SK-N-SH (cell line): Measurements from ENCODE around the gene MPO.

ENCODE experiments used
- CTCF ChIP-seq: fragments of 200-600 bp; sonication (generic); IDR thresholded peaks from 2 replicates; pipeline ENCODE4 v1.6.1; 2017; ENCODE audit warnings: antibody characterized with exemption, mild to moderate bottlenecking, moderate library complexity
- GABPA ChIP-seq: IDR thresholded peaks from 2 replicates; pipeline ENCODE4 v1.4.0; 2012; ENCODE audit warnings: low read depth, mild to moderate bottlenecking
- MAX ChIP-seq: IDR thresholded peaks from 2 replicates; pipeline ENCODE4 v1.4.0; 2012; ENCODE audit warnings: low read depth
- MXI1 ChIP-seq: IDR thresholded peaks from 2 replicates; pipeline ENCODE4 v1.6.1; 2012; ENCODE audit warnings: mild to moderate bottlenecking, low read depth, low read length, improper control_type of control experiment
- POLR2AphosphoS5 ChIP-seq: IDR thresholded peaks from 2 replicates; pipeline ENCODE4 v1.6.1; 2012; ENCODE audit warnings: low read depth, low read length
- RAD21 ChIP-seq: IDR thresholded peaks from 2 replicates; pipeline ENCODE4 v1.6.1; 2012; ENCODE audit warnings: mild to moderate bottlenecking, low read length
- RFX5 ChIP-seq: IDR thresholded peaks from 2 replicates; pipeline ENCODE4 v1.6.1; 2012; ENCODE audit warnings: mild to moderate bottlenecking, improper control_type of control experiment, low read length
- TAF1 ChIP-seq: IDR thresholded peaks from 2 replicates; pipeline ENCODE4 v1.6.1; 2012; ENCODE audit warnings: low read depth, mild to moderate bottlenecking, low read length, moderate library complexity, borderline replicate concordance
- USF2 ChIP-seq: fragments of 150-350 bp; IDR thresholded peaks from 2 replicates; pipeline ENCODE4 v1.6.1; 2017; ENCODE audit warnings: antibody characterized with exemption, low read length, low read depth, borderline replicate concordance
- ZBTB33 ChIP-seq: IDR thresholded peaks from 2 replicates; pipeline ENCODE4 v1.4.0; 2012; ENCODE audit warnings: low read depth, borderline replicate concordance

GRCh38 chr17:58315750-58316149 lies 35.0 kb upstream of the MPO start:
- TF ChIP-seq CTCF (no peak), TAF1 (no peak), MAX (no peak), USF2 (no peak), MXI1 (no peak), RAD21 (no peak), RFX5 (no peak), ZBTB33 (no peak), POLR2AphosphoS5 (no peak), GABPA (no peak)
